Measurements from ENCODE around the gene NELFB.

Gene NELFB

GRCh38 chr9:137317021-137317717 lies 62.0 kb downstream of the NELFB start:
- peak; percentile 15 for DNase-seq

- peak; percentile 27 for DNase-seq
These were observed 62.8 kb downstream of the NELFB start for GRCh38 chr9:137317718-137318511.

- DNase-seq, result peak; percentile 4
These were observed 63.5 kb downstream of the NELFB start for GRCh38 chr9:137318602-137319001.

DNA sequence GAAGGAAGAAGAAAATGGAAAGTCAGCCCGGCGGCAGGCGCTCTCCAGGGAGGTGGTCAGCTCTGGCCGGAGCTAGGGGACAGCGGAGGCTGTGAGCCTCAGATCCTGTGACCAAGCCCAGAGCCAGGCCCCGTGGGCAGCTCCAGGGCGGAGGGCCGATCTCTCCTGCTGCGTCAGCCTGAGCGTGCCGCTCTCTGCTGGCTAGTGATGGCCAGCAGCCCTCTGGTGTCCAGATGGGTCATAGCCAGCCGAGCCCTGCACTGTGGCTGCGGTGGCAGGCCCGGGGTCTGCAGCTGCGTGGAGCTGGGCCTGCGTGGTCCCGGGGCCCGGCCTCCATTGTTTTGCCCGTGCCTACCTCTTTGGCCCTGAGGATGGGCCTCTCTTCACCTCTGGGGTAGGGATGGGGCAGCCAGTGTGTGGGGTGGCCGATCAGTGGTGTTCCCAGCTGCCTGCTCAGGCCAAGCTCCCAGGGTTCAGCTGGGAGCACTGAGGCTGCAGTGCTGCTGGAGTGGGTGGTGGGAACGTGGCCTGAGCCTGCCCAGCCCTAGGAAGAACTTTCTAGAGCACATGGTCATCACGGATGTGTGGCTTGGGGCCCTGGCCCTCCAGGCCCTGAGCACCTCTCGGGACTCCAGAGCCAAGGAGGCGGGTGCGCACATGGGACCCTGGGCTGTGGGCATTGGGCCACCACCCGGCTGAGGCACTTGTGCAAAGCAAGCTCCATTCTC lies 64.0 kb downstream of the NELFB start:
- peak; percentile 71 for DNase-seq

DNA sequence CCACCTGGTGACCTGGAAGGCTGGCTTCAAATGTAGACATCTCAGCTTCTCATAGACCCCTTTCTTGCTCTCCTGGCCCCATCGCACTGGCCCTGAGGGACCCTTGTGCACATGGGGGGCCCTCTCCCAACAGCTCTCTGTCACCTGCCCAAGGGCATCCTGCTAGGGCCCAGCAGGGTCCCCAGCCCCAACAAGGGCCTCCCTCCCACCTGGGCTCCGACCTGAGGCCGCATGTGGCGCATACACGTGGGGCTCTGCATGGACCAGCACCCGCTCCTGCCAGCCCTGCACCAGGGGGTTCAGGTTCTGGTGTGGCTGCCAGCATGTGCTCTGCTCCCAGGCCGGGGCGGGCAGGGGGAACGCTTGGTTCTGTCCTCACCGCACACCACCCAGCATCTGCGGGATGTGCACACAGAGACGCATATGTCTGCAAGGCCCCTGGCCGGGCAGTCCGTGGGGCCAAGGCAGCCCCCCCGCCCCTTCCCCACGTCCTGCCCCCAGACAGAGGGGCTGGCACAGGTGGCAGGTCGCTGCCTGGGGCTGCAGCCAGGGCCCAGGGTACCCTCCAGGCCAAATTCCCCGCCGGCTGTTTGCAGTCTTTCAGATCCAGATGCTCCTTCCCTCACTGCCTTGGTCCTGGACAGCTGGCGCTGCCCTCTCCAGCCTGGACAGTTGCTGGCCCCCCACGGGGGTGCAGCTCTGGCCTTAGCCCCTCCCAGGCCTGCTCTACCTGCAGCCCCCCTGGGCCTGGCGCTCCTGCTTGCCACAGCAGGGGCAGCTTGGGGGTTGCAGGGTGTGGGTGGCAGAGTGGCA lies 64.8 kb downstream of the NELFB start:
- no peak for DNase-seq

DNA sequence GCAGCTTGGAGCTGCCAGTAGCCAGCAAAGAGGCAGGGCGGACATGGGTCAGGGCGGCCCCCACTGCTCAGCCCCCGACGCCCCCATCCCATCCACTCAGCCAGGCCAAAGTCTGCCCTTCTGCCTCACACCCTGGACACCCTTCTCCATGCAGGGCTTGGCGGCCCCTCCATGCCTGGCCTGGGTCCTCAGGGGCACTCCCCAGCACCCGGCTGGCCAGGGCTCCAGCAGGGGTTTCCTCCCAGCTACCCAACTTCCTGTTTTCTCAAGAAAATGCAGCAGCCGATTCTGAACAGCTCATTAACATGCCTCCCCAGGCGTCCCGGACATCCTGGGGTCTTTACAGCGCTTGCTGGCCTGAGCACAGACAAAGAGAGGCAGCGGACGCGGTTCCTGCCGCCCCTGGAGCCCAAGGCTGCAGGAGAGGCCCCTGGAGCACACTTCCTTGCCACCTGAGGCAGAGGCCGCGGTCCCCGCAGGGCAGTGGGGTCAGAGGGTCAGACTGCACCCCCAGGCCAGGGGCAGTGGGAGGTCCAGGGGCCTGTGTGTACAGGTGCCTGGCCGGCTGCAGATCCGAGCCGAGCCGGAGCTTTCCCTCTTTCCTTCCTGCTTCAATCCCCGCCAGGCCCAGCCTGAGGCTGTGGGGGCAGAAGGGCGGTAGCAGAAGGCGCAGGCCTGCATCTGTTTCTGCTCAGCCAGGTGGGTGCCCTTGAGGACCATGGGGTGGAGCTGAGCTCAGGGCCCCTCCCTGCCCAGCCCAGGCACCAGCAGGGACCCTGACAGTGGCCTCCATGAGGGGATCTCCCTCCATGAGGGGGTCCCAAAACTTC lies 65.6 kb downstream of the NELFB start:
- DNase-seq, result peak; percentile 64

DNA sequence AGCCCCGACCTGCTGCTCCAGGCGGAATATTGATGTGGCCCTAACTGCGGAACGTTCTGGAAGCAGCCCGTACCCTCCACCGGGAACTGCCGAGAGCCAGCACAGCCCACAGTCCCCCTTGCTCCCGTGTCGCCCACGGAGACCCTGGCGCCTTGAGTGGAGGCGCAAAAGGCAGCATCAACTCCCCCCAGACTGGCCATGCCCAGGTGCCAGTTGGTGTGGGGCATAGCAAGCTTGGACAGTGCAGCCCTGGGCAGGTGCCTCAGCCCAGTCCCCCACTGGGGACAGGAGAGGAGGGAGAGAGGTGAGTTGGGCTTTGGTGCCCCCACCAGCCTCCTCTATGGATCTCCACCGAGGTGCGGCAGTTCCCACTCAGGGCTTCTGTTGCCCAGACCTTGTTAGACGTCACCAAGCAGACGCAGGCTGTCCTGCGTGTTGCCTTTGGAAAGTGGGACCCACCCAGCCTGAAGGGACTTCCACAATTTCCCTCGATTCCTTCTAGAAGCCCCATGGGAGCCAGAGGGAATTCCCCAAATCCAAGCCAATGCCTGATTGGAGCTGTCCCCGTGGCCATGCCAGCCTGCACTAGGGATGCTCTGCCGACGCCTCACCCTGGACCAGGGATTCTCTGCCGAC lies 66.7 kb downstream of the NELFB start:
- no peak for DNase-seq

Measured in eye (tissue), 1 donor.